ENCODE measurements around the gene MTAP.

Gene MTAP

GRCh38 chr9:21779397-21779796 is 23.0 kb upstream of the MTAP start:
- H3K27ac ChIP-seq (ENCODE audit: low read length), result no peak overlapping the region
- H3K9me3 ChIP-seq (ENCODE audit: control insufficient read depth in 2 of 2, low read length in 2 of 2), result no peaks in the 10 kb centered on the region
- H3K27me3 ChIP-seq (ENCODE audit: control insufficient read depth in 1 of 2, insufficient read depth in 2 of 2, low read length in 2 of 2), result no peaks in the 10 kb centered on the region
- H3K4me1 ChIP-seq (ENCODE audit: control insufficient read depth, insufficient read depth, low read length), result no peaks in the 10 kb centered on the region
- no peak overlapping the region for H3K9ac ChIP-seq (ENCODE audit: low read length in 2 of 2)
- H3K4me3 ChIP-seq (ENCODE audit: low read length in 2 of 2), result no peak overlapping the region
- no peaks in the 10 kb centered on the region for H3K36me3 ChIP-seq (ENCODE audit: control insufficient read depth in 2 of 2, insufficient read depth in 2 of 2, low read length in 2 of 2)

- no peaks in the 10 kb centered on the region for H3K4me1 ChIP-seq (ENCODE audit: control insufficient read depth, insufficient read depth, low read length)
- no peaks in the 10 kb centered on the region for H3K27me3 ChIP-seq (ENCODE audit: control insufficient read depth in 1 of 2, insufficient read depth in 2 of 2, low read length in 2 of 2)
- no peaks in the 10 kb centered on the region for H3K36me3 ChIP-seq (ENCODE audit: control insufficient read depth in 2 of 2, insufficient read depth in 2 of 2, low read length in 2 of 2)
- no peak overlapping the region for H3K4me3 ChIP-seq (ENCODE audit: low read length in 2 of 2)
- H3K9ac ChIP-seq (ENCODE audit: low read length in 2 of 2), result no peak overlapping the region
- no peaks in the 10 kb centered on the region for H3K9me3 ChIP-seq (ENCODE audit: control insufficient read depth in 2 of 2, low read length in 2 of 2)
- no peak overlapping the region for H3K27ac ChIP-seq (ENCODE audit: low read length)
These were observed 20.8 kb upstream of the MTAP start for GRCh38 chr9:21781656-21782055.

- Histone ChIP-seq H3K27ac (ENCODE audit: low read length) (no peak overlapping the region), H3K9me3 (ENCODE audit: control insufficient read depth in 2 of 2, low read length in 2 of 2) (no peaks in the 10 kb centered on the region), H3K27me3 (ENCODE audit: control insufficient read depth in 1 of 2, insufficient read depth in 2 of 2, low read length in 2 of 2) (no peaks in the 10 kb centered on the region), H3K4me1 (ENCODE audit: control insufficient read depth, insufficient read depth, low read length) (no peaks in the 10 kb centered on the region), H3K36me3 (ENCODE audit: control insufficient read depth in 2 of 2, insufficient read depth in 2 of 2, low read length in 2 of 2) (no peaks in the 10 kb centered on the region), H3K9ac (ENCODE audit: low read length in 2 of 2) (no peak overlapping the region), H3K4me3 (ENCODE audit: low read length in 2 of 2) (no peak overlapping the region)
These were observed 20.2 kb upstream of the MTAP start for GRCh38 chr9:21782205-21782604.

GRCh38 chr9:21788752-21789151 is 13.7 kb upstream of the MTAP start:
- no peaks in the 10 kb centered on the region for H3K36me3 ChIP-seq (ENCODE audit: control insufficient read depth in 2 of 2, insufficient read depth in 2 of 2, low read length in 2 of 2)
- peaks cover 0 to 5% of the 10 kb centered on the region in 2 donors for H3K27me3 ChIP-seq (ENCODE audit: control insufficient read depth in 1 of 2, insufficient read depth in 2 of 2, low read length in 2 of 2)
- no peaks in the 10 kb centered on the region for H3K9me3 ChIP-seq (ENCODE audit: control insufficient read depth in 2 of 2, low read length in 2 of 2)
- no peak overlapping the region for H3K4me3 ChIP-seq (ENCODE audit: low read length in 2 of 2)
- no peak overlapping the region for H3K27ac ChIP-seq (ENCODE audit: low read length)
- H3K9ac ChIP-seq (ENCODE audit: low read length in 2 of 2), result no peak overlapping the region
- no peaks in the 10 kb centered on the region for H3K4me1 ChIP-seq (ENCODE audit: control insufficient read depth, insufficient read depth, low read length)

GRCh38 chr9:21789541-21790037 is 12.8 kb upstream of the MTAP start:
- H3K9me3 ChIP-seq (ENCODE audit: control insufficient read depth in 2 of 2, low read length in 2 of 2), result no peaks in the 10 kb centered on the region
- H3K36me3 ChIP-seq (ENCODE audit: control insufficient read depth in 2 of 2, insufficient read depth in 2 of 2, low read length in 2 of 2), result no peaks in the 10 kb centered on the region
- H3K27me3 ChIP-seq (ENCODE audit: control insufficient read depth in 1 of 2, insufficient read depth in 2 of 2, low read length in 2 of 2), result peaks cover 0 to 5% of the 10 kb centered on the region in 2 donors
- H3K4me1 ChIP-seq (ENCODE audit: control insufficient read depth, insufficient read depth, low read length), result no peaks in the 10 kb centered on the region
- no peak overlapping the region for H3K9ac ChIP-seq (ENCODE audit: low read length in 2 of 2)
- peak overlapping the region; percentile 16 to 21 for H3K4me3 ChIP-seq (ENCODE audit: low read length in 2 of 2)
- no peak overlapping the region for H3K27ac ChIP-seq (ENCODE audit: low read length)

GRCh38 chr9:21795483-21795882 is 7.0 kb upstream of the MTAP start:
- Histone ChIP-seq H3K4me1 (ENCODE audit: control insufficient read depth, insufficient read depth, low read length) (no peaks in the 10 kb centered on the region), H3K27me3 (ENCODE audit: control insufficient read depth in 1 of 2, insufficient read depth in 2 of 2, low read length in 2 of 2) (peaks cover 5 to 9% of the 10 kb centered on the region in 2 donors), H3K36me3 (ENCODE audit: control insufficient read depth in 2 of 2, insufficient read depth in 2 of 2, low read length in 2 of 2) (no peaks in the 10 kb centered on the region), H3K27ac (ENCODE audit: low read length) (no peak overlapping the region), H3K9ac (ENCODE audit: low read length in 2 of 2) (no peak overlapping the region), H3K4me3 (ENCODE audit: low read length in 2 of 2) (no peak overlapping the region), H3K9me3 (ENCODE audit: control insufficient read depth in 2 of 2, low read length in 2 of 2) (no peaks in the 10 kb centered on the region)

- Histone ChIP-seq H3K4me1 (ENCODE audit: control insufficient read depth, insufficient read depth, low read length) (peaks cover 3% of the 10 kb centered on the region), H3K9ac (ENCODE audit: low read length in 2 of 2) (no peak overlapping the region), H3K27ac (ENCODE audit: low read length) (no peak overlapping the region), H3K36me3 (ENCODE audit: control insufficient read depth in 2 of 2, insufficient read depth in 2 of 2, low read length in 2 of 2) (no peaks in the 10 kb centered on the region), H3K4me3 (ENCODE audit: low read length in 2 of 2) (no peak overlapping the region), H3K9me3 (ENCODE audit: control insufficient read depth in 2 of 2, low read length in 2 of 2) (no peaks in the 10 kb centered on the region), H3K27me3 (ENCODE audit: control insufficient read depth in 1 of 2, insufficient read depth in 2 of 2, low read length in 2 of 2) (peaks cover 5 to 6% of the 10 kb centered on the region in 2 donors)
These were observed 5.7 kb upstream of the MTAP start for GRCh38 chr9:21796768-21797167.

- peak overlapping the region; percentile 83 to 97 for H3K9ac ChIP-seq (ENCODE audit: low read length in 2 of 2)
- H3K27ac ChIP-seq (ENCODE audit: low read length), result peak overlapping the region; percentile 95
- peaks cover 0 to 2% of the 10 kb centered on the region in 2 donors for H3K27me3 ChIP-seq (ENCODE audit: control insufficient read depth in 1 of 2, insufficient read depth in 2 of 2, low read length in 2 of 2)
- H3K4me1 ChIP-seq (ENCODE audit: control insufficient read depth, insufficient read depth, low read length), result peaks cover 14% of the 10 kb centered on the region
- no peaks in the 10 kb centered on the region for H3K36me3 ChIP-seq (ENCODE audit: control insufficient read depth in 2 of 2, insufficient read depth in 2 of 2, low read length in 2 of 2)
- H3K4me3 ChIP-seq (ENCODE audit: low read length in 2 of 2), result peak overlapping the region; percentile 76 to 88
- no peaks in the 10 kb centered on the region for H3K9me3 ChIP-seq (ENCODE audit: control insufficient read depth in 2 of 2, low read length in 2 of 2)
These were observed 1.3 kb upstream of the MTAP start for GRCh38 chr9:21800931-21801682.

GRCh38 chr9:21801683-21802417 is 586 bp upstream of the MTAP start:
- Histone ChIP-seq H3K27ac (ENCODE audit: low read length) (peak overlapping the region; percentile 95), H3K36me3 (ENCODE audit: control insufficient read depth in 2 of 2, insufficient read depth in 2 of 2, low read length in 2 of 2) (no peaks in the 10 kb centered on the region), H3K27me3 (ENCODE audit: control insufficient read depth in 1 of 2, insufficient read depth in 2 of 2, low read length in 2 of 2) (no peaks in the 10 kb centered on the region), H3K4me3 (ENCODE audit: low read length in 2 of 2) (peak overlapping the region; percentile 76 to 88), H3K9me3 (ENCODE audit: control insufficient read depth in 2 of 2, low read length in 2 of 2) (no peaks in the 10 kb centered on the region), H3K4me1 (ENCODE audit: control insufficient read depth, insufficient read depth, low read length) (peaks cover 16% of the 10 kb centered on the region), H3K9ac (ENCODE audit: low read length in 2 of 2) (peak overlapping the region; percentile 83 to 97)

- peak overlapping the region; percentile 76 to 88 for H3K4me3 ChIP-seq (ENCODE audit: low read length in 2 of 2)
- peak overlapping the region; percentile 95 for H3K27ac ChIP-seq (ENCODE audit: low read length)
- no peaks in the 10 kb centered on the region for H3K27me3 ChIP-seq (ENCODE audit: control insufficient read depth in 1 of 2, insufficient read depth in 2 of 2, low read length in 2 of 2)
- no peaks in the 10 kb centered on the region for H3K9me3 ChIP-seq (ENCODE audit: control insufficient read depth in 2 of 2, low read length in 2 of 2)
- no peaks in the 10 kb centered on the region for H3K36me3 ChIP-seq (ENCODE audit: control insufficient read depth in 2 of 2, insufficient read depth in 2 of 2, low read length in 2 of 2)
- peaks cover 16% of the 10 kb centered on the region for H3K4me1 ChIP-seq (ENCODE audit: control insufficient read depth, insufficient read depth, low read length)
- peak overlapping the region; percentile 83 to 97 for H3K9ac ChIP-seq (ENCODE audit: low read length in 2 of 2)
These were observed 1.2 kb downstream of the MTAP start for GRCh38 chr9:21803649-21804048.

GRCh38 chr9:21804331-21804730 is 1.9 kb downstream of the MTAP start:
- Histone ChIP-seq H3K27me3 (ENCODE audit: control insufficient read depth in 1 of 2, insufficient read depth in 2 of 2, low read length in 2 of 2) (no peaks in the 10 kb centered on the region), H3K9me3 (ENCODE audit: control insufficient read depth in 2 of 2, low read length in 2 of 2) (no peaks in the 10 kb centered on the region), H3K9ac (ENCODE audit: low read length in 2 of 2) (peak overlapping the region in 1 of 2 donors; percentile 83), H3K27ac (ENCODE audit: low read length) (no peak overlapping the region), H3K4me1 (ENCODE audit: control insufficient read depth, insufficient read depth, low read length) (peaks cover 16% of the 10 kb centered on the region), H3K4me3 (ENCODE audit: low read length in 2 of 2) (no peak overlapping the region), H3K36me3 (ENCODE audit: control insufficient read depth in 2 of 2, insufficient read depth in 2 of 2, low read length in 2 of 2) (peaks cover 0 to 3% of the 10 kb centered on the region in 2 donors)
